GM12875 (cell line): ENCODE measurements around the gene METTL25B.
"Not testable (repeated sequence)": the region's sequence is repeated elsewhere in the genome, so short reads cannot be mapped to it uniquely, and the experiment has no call there.

Experiments
- H3K4me3 ChIP-seq: one replicate; pipeline ENCODE4 v1.5.1; 2011; ENCODE audit warnings: low read depth, low read length, control low read depth
- TF ChIP-seq, protein P1 (sequence below): IDR thresholded peaks from 2 replicates; pipeline ENCODE4 v1.5.1; 2011; ENCODE audit warnings: low read depth, mild to moderate bottlenecking, control low read depth, inconsistent platforms, low read length, moderate library complexity, borderline replicate concordance; ENCODE audit not compliant: insufficient read depth

METTL25B gene

DNA sequence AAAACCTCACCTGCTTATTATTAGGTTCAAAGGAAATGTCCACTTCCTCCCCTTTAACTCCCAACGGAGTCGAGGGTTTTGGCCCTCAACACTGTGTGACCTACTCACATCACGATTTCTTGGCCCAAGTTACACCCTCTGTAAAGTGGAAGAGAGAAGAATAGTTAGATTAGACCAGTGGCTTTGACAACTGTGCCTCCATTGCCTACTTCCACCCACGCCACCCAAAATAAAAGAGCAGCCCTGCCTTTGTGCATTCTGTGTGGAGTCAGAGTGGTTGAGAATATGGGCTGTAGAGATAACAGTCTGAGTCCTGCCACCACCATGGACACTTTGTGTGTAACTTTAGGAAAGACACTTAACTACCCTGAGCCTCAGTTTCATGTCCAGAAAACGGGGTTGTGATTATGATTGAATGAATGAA, 27.3 kb downstream of the METTL25B start:
- TF ChIP-seq, protein P1, sequence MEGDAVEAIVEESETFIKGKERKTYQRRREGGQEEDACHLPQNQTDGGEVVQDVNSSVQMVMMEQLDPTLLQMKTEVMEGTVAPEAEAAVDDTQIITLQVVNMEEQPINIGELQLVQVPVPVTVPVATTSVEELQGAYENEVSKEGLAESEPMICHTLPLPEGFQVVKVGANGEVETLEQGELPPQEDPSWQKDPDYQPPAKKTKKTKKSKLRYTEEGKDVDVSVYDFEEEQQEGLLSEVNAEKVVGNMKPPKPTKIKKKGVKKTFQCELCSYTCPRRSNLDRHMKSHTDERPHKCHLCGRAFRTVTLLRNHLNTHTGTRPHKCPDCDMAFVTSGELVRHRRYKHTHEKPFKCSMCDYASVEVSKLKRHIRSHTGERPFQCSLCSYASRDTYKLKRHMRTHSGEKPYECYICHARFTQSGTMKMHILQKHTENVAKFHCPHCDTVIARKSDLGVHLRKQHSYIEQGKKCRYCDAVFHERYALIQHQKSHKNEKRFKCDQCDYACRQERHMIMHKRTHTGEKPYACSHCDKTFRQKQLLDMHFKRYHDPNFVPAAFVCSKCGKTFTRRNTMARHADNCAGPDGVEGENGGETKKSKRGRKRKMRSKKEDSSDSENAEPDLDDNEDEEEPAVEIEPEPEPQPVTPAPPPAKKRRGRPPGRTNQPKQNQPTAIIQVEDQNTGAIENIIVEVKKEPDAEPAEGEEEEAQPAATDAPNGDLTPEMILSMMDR: no peak
- H3K4me3 ChIP-seq: no peak overlapping the region

DNA sequence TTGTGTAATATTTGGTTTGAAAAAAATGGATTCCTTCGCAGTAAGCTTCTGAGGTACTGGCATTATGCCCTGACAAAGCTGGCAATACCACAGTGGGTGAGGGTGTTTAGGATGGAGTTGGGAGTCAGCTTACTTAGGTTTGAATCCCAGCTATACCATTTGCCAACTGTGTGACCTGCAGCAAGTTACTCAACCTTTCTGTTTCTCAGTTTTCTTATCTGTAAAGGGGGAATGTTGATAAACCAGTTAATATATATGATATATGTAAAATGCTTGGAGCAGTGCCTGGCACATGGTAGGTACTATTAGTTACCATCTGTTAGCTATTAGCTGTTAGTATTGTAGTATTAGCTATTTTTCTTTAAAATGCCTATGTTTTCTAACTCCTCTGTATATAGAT, 28.1 kb downstream of the METTL25B start:
- no peak overlapping the region for H3K4me3 ChIP-seq
- TF ChIP-seq, protein P1: no peak

DNA sequence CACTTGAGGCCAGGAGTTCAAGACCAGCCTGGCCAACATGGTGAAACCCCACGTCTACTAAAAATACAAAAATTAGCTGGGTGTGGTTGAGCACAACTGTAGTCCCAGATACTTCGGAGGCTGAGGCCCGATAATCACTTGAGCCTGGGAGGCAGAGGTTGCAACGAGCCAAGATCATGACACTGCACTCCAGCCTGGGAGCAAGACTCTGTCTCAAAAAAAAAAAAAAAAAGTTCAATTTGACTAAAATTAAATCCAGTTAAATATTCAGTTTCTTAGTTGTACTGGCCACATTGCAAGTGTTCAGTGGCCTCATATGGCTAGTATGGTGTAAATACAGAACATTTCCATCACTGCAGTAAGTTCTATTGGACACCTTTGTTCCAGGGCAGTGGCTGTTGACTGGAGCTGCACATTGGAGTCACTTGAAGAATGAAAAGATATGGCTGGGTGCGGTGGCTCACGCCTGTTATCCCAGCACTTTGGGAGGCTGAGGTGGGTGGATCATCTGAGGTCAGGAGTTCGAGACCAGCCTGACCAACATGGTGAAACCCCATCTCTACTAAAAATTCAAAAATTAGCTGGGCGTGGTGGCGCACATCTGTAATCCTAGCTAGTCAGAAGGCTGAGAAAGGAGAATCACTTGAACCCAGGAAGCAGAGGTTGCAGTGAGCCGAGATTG, 29.4 kb downstream of the METTL25B start:
- H3K4me3 ChIP-seq: not testable (repeated sequence)

DNA sequence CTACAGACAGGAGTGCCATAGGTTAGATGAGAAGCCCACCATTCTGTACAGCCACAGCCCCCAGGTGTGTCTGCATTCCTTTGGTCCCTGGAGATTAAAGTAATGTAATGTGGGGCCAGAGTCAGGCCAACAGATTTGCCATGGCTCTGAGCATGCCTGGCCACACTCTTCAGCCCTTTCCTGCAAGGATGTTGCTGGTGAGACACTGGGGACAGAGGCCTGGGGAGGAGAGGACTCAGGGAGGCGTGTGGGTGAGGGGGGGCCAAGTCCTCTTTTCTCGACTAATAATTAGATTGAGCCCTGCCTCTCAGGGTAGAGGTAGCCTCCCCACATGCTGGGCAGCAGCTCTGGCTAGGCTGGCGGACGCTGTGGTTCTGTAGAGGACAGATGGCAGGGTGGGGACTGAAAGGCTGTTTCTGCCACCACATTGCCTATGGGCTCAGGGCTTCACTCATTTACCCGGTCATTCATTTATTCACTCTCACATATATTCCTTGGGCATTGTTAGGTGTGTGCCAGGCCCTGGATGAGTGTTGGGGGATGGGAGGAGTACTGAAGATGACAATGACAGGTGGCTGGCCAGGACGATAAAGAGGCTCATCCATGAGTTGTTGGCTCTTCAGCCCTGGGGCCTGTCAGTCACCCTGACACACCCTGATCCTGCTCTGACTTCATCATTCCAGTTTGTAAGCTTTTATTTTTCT, 32.0 kb downstream of the METTL25B start:
- TF ChIP-seq, protein P1: no peak
- no peak overlapping the region for H3K4me3 ChIP-seq

DNA sequence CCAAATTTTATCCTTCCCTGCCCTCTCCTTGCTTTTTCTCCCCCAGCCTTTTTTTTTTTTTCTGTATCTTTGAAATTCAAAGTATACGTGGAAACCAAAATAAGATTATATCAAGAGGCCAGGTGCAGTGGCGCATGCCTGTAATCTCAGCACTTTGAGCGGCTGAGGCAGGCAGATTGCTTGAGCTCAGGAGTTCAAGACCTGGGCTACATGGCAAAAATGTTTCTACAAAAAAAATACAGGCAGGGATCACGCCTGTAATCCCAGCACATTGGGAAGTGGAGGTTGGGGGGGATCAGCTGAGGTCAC, 32.5 kb downstream of the METTL25B start:
- TF ChIP-seq, protein P1: no peak
- no peak overlapping the region for H3K4me3 ChIP-seq

DNA sequence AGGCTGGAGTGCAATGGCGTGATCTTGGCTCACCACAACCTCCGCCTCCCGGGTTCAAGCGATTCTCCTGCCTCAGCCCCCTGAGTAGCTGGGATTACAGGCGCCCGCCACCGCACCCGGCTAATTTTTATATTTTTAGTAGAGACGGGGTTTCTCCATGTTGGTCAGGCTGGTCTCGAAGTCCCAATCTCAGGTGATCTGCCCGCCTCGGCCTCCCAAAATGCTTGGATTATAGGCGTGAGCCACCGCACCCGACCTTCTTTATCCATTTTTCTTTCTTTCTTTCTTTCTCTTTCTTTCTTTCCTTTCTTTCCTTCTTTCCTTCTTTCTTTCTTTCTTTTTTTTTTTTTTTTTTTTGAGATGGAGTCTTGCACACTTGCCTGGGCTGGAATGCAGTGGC, 36.9 kb downstream of the METTL25B start:
- not testable (repeated sequence) for H3K4me3 ChIP-seq

DNA sequence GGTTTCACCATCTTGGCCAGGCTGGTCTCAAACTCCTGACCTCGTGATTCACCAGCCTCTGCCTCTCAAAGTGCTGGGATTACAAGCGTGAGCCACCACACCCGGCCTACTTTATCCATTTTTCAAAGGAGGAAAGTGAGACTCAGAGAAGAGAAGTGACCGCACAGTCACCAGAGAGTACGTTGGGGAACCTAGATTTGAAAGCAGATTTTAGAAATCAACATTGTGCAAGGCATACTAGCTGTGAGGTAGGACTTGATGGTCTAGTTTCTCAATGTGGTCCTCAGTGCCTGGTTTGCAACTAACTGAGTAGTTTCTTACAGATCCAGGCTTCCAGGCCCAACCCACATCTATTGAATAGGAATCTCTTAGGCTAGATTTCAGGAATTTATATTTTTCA, 37.4 kb downstream of the METTL25B start:
- TF ChIP-seq, protein P1: no peak

DNA sequence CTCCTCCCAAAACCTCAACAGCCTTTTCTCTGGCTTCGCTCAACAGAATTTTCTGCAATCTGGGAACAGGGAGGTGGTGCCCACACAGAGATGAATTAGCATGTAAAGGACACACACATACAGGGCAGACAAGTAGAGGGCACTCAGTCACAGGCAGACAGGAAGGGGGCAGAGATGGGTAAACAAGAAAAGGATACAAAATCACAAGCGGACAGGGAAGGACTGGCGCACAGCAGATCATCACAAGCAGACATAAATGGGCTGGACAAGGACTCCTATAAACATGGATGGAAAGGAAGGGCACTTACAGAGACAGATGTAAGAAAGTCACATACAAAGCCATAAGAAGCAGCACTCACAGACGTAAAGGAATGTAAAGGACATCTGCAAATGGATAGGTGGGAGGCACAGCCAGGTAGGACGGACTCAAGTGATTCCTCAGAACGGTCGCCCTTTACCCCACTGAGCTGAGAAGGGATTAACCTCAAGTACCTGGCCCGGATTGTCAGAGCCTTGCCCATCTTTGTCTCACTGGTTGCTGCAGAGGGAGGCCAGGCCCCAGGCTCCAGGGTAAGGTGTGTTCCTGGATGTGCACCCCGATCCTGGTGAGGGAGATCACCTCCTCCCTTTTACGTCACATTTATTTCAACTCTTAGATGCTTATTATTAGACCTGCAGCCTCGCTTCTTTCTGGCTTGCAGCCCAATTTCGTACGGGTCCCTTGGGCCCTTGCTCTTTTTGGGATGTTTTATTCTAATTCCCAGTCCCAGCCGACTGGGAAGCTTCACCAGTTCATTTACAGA, 38.2 kb downstream of the METTL25B start:
- TF ChIP-seq, protein P1: no peak

More for the DNA sequence above, 37.4 kb downstream of the METTL25B start:
- H3K4me3 ChIP-seq: no peak overlapping the region

More for the DNA sequence above, 38.2 kb downstream of the METTL25B start:
- H3K4me3 ChIP-seq: peak overlapping the region; percentile 73
